ENCODE results near the gene BNC2. TPM values are rescaled to one million over a fixed set of nuclear protein-coding genes. Genes with fewer than 3 reads are reported as not detected.

Gene BNC2
- total RNA-seq, 4 donors from 2014 or later, result 17.2 to 26.7 (median 20.1) TPM

DNA sequence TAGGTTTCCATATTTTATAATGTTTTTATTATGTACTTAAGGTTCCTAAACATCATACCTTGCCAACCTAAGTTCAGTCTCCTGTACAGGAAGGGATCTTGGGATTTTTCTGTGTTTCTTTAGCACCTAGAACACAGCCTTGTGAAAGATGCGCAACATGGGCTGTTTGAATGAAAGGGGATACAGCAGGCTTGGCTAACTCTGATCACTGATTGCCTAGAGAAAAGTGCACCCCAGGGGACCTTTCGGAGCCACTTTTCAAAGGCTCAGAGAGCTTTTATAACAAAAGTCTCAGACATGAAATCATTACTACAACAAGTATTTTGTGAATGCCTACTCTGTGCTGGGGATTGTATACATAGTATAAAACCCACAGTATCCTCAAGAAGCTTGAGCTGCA is 261.6 kb downstream of the BNC2 start:
- TF ChIP-seq, protein P1, sequence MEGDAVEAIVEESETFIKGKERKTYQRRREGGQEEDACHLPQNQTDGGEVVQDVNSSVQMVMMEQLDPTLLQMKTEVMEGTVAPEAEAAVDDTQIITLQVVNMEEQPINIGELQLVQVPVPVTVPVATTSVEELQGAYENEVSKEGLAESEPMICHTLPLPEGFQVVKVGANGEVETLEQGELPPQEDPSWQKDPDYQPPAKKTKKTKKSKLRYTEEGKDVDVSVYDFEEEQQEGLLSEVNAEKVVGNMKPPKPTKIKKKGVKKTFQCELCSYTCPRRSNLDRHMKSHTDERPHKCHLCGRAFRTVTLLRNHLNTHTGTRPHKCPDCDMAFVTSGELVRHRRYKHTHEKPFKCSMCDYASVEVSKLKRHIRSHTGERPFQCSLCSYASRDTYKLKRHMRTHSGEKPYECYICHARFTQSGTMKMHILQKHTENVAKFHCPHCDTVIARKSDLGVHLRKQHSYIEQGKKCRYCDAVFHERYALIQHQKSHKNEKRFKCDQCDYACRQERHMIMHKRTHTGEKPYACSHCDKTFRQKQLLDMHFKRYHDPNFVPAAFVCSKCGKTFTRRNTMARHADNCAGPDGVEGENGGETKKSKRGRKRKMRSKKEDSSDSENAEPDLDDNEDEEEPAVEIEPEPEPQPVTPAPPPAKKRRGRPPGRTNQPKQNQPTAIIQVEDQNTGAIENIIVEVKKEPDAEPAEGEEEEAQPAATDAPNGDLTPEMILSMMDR (IDR thresholded peaks at IDR 0.05; ENCODE audit: low read depth), result no peak

DNA sequence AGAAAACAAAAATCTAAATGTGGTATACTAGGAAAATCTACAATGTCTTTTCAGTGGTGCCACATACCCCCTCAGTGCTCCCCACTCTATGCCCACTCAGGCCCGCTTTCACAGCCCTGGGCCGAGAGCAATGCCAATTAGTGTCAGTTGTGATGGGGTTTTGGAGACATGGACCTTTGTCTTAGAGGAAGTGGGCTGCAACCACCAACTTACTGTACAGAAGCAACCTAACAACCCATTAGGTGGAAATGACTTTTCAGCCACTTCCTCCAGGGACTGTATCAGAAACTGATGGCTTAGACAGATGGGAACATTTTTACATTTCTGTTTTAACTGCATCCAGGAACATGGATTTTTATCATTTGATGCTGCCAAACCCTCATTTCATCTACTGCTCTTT is 268.0 kb downstream of the BNC2 start:
- TF ChIP-seq, protein P1 (IDR thresholded peaks at IDR 0.05; ENCODE audit: low read depth), result no peak

DNA sequence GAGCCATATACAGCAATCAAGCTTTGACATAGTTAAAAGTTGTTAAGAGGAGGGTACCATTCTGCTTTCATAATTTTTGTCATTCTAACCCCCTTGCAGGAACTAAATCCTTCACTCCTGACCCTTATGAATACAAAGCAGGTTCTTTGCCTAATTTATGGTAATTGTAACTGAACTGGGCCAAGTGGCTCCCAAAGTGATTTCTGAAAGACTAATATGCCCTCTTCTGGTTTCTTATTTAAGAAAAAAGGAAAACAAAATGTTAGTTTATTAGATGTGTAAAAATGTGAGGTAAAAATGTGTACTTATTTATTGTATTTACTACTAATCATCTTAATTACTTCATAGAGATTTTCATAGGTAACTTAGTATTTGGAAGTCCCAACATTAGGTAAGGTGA is 268.5 kb downstream of the BNC2 start:
- TF ChIP-seq, protein P1 (IDR thresholded peaks at IDR 0.05; ENCODE audit: low read depth), result no peak

DNA sequence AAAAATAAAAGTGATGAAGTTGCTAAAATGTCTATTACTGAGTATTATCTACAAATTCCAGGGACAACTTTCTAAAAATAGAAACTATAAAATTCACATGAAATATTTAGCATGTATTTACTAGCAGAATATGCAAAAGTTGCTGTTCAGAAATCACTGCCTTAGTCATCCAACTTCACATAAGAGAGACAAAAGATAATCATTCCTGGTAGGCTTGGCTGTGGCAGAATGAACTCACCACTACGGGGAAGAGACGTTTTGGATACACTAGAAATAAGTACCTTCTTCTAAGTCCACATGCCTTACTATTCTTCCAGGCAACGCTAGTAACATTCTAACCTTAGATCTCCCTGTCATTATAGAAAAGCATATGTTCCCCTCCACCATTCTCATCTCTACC is 272.2 kb downstream of the BNC2 start:
- TF ChIP-seq, protein P1 (IDR thresholded peaks at IDR 0.05; ENCODE audit: low read depth), result no peak

DNA sequence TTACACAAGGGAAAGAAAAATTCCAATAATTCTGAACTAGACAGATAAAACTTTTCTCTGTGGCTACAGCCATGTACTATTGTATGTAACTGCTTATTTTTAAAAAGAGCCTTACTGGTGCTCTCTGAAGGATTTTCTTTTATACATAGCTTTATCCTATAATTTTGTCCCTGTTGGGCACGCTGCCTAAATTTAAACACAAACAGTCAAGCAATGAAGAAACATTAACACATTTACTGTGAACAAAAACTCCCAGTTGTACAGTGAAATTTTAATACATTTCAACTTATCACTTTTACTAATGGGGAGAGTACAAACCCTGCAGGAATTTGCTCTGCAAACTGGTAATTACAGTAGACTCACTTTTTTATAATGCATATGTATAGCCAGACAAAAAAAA is 273.3 kb downstream of the BNC2 start:
- TF ChIP-seq, protein P1 (IDR thresholded peaks at IDR 0.05; ENCODE audit: low read depth), result no peak

DNA sequence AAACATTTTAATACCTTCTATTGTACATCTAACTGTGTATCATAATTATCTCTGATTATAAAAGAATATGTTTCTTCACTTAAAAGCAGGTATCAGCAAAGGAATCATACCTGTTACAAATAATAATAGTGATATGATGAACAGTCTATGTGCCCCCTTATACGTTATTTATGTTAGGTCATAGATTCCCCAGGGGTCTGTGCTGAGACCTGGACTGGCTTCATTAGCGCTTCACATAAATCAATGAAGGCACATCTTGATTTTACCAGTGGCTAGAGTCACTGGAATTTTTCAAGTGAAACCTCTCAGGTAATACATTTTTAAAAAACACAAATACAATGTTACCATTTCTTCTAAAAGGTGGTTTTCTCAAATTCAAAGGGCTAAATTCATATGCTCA is 275.2 kb downstream of the BNC2 start:
- TF ChIP-seq, protein P1 (IDR thresholded peaks at IDR 0.05; ENCODE audit: low read depth), result no peak

DNA sequence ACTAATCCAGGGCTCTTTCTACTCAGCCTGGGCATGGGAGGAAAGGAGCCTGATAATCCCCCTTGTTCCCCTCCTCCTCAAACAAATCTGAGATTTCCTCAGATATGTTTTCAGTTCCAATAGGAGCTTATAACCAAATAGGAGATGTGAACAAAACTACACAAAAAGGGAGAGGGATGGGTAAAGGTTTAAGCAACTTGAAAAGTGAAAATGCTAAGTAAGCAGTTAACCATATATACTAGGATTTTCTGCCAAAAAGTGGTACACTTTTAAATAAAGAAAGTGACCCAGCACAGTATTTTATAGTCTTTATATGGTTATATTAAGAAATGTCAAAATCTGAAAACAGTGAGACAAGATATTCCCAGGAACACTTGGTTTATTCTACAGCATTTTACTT is 275.7 kb downstream of the BNC2 start:
- TF ChIP-seq, protein P1 (IDR thresholded peaks at IDR 0.05; ENCODE audit: low read depth), result no peak

Measured in subcutaneous adipose tissue (tissue), 4 donors.